Stimulated activated CD4-positive, alpha-beta T cell treated with anti-CD3 and anti-CD28 coated beads, TNF-alpha, amount 100 ng/mL, for 48 hours (primary cell): ENCODE measurements around the gene DDO.
"Not testable (repeated sequence)": the region's sequence is repeated elsewhere in the genome, so short reads cannot be mapped to it uniquely, and the experiment has no call there.

ENCODE experiments used
- DNase-seq, 3 donors: peaks; one replicate each; pipeline ENCODE4 v3.0.0-alpha.2; 2020; ENCODE audit warnings: low read depth in 3 of 3

The DDO gene

DNA sequence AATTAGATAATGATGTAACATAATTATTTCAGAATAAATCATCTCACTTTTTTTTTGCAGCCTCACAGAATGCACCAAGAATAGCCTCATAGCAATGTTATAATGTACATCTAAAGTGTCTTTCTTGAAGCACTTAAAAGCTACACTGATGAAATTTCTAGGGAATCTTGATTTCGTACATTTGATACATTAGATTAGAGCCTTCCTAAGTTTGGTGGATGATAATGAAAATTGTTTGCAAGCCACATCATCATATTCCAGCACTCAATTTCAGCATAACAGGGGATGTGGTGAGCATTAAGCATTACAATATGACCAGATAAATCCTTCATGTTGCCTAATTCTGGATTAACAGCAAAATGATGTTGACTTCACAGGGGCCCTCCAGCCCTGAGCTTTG lies 47.5 kb downstream of the DDO start:
- DNase-seq = no peak

- DNase-seq = no peak
Measured at GRCh38 chr6:110366975-110367374, 48.4 kb downstream of the DDO start.

DNA sequence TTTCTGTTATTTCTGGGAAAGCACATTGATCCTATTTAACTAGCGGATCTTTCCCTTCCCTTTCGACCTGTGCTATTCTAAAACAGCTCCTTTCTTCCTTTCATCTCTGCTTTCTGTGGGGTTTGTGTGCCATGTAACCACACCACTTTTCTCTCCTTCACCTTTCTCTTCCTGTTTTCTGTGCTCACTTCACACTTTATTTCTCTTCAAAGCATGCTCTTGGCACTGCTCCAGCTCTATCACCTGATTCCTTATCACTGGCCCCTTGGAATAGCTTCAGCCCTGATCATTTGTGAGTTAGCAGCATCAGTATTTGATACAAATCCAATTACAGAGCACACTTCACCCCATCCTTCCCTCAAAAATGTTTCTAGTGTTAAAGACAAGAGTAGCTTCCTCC lies 49.1 kb downstream of the DDO start:
- no peak for DNase-seq

DNA sequence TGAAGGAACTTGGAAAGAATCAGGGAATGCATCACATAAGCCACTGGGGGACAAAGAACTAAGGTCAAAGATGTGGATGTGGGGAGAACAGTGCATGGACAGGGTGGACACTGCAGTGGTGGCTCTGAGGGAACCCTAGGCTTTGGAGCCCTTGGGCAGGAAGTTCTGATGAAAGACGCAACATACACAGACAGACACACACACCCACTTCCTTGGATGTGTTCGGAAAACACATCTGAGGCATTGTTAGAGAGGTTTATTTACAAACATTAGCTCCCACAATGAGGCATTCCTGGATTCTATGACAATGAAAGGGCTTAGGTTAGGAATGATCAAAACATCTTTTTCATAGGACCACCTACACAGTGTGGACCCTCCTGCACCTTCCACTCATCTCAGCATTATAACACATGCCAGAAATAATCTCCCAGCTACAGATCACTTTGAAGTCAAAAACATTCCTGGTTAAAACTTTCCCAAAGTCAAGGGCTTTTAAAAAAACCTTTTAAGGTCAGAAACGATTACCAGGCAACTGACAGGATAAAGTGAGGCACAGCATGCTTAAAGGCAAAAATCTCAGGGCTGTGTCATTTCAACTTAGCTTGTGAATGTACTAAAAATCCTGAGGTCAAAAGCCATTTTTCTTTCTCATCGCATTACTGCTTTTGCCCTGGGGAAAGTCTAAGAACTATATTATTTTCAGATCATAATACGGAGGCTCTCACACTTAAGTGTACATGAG lies 50.8 kb downstream of the DDO start:
- no peak for DNase-seq

DNA sequence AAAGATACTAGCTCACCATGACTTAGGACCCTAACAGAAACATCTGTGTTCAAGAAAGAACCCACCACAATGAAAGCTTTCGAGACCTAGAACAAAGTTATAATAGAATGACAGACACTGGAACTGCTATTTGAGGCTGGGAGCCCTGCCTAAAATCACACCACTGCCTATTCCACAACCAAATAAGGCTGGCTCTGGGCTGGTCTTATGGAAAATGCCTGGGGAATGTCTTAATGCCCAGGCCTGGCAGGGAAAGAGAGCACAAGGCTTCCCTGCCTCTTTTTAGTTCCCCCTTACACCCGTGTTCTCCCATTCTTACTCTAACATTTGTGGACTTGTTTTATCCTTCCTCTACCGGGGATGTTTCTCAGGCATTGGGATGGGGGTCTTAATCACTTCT lies 51.6 kb downstream of the DDO start:
- no peak for DNase-seq

GRCh38 chr6:110360676-110361075 lies 54.7 kb downstream of the DDO start:
- no peak for DNase-seq

DNA sequence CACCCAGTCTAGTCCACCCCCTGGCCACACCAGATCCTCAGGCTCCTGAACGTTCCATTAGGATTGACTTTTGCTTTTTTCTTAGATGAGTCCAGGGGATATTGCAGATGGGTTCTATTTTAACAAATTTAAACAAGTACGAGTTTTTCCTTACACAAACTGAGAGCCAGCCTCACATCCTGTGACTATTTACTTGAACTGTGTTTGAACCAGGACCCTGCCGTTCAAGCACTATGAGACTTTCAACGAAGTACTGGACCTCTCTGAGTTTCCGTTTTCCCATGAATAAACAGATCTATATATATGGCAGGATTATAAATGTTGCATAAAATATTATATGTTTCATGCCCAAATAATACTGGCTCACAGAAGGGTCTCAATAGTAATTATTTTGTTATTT lies 55.8 kb downstream of the DDO start:
- DNase-seq = no peak

GRCh38 chr6:110358553-110359160 lies 56.7 kb downstream of the DDO start:
- no peak for DNase-seq

DNA sequence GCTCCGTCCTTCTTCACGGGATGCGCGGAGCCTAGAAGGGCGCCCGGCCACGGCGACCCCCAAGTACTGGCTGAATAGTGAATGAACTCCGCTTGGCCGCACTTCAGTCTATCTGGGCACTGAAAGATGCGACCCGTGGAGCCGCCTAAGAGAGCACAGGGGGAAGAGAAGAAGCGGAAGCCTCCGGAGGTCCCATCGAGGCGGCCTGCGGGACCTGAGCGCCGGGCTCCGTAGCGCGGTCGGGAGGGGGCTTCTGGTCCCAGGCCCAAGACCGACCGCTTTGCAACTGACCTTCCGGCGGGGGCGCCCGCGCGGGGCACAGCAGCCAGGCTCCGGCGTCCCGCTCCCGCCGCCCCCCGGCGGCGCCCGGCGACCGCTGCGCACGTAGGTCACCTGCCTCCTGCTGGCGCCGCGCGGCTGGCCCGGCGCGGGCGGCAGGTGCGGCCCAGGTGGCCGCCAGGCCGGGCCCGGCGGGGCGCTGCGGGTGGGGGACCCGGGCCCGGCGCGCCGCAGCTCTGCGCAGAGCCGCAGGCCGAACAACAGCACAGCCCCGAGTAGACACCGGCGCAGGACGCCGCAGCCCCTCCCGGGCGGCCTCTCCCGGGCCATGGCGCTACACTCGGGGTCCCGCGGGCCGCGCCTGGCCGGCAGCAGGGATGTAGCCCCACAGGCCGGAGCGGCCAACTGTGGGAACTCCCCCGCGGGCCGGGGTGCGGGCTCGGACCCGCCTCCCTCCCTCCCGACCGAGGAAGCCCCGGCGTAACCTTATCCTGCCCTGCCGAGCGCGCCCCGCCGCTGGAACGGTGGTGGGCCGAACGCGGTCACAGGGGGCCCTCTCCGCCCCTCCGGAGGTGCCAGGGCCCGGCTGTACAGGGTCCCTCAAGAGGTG lies 57.5 kb downstream of the DDO start, which contains the start of gene METTL24:
TSS of gene METTL24 (minus strand) at position 686 of the 889 bp plus-strand sequence. CDS start at position 609, 77 bp downstream.
- no peak for DNase-seq

DNA sequence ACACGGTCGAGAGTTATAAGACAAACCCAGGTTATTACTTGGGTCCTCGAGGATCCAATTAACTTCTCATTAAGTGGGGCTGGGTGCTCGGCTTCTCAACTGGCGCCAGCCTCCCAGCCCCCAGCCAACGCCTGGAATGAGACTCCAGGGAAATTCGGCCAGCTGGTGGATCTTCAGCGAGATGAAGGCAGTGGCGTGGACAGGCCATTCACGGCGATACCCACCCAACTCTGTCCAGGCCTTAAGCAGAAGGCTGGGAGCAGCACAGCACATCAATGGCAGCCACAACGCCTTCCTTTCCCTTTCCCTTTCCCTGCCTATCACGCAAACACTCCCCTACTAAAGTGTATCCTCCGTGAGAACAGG lies 58.1 kb downstream of the DDO start:
- DNase-seq = no peak

GRCh38 chr6:110356778-110357177 lies 58.6 kb downstream of the DDO start:
- DNase-seq = no peak

DNA sequence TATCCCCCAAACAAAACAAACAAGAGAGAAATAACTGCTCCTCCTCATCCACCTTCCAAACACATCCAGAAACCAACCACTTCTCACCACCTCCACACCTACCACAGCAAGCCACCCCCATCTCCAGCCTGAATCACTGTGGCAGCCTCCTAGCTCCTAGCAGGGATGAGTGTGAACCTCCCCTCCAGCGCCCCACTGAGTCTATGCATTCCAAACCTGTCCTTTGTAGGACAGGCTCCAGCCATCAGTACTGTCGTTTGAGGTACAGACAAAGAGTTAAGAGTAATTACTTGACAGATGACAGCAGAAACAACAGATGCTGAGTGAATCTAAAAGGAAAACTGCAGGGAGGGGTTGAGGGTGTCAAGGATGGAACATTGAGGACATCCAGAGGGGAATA lies 59.6 kb downstream of the DDO start:
- DNase-seq = no peak

DNA sequence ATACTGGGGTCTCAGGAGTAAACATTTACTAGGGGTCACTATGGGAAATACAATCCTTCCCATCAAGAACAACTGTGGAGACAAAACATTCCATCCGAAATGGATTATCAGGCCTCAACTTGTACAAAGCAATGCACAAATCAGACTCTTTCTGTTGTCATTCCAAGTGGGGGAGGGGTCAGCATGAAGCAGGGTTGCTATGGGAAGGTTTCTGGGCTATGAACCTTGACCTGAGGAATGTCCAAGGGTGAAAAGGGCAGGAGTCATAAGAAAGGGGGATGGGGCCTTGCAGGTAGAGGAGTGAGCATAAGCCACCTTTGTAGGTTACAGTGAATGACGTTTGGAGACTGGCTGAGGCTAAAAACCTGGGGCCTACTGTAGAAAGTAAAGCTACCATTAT lies 60.4 kb downstream of the DDO start:
- DNase-seq = no peak

DNA sequence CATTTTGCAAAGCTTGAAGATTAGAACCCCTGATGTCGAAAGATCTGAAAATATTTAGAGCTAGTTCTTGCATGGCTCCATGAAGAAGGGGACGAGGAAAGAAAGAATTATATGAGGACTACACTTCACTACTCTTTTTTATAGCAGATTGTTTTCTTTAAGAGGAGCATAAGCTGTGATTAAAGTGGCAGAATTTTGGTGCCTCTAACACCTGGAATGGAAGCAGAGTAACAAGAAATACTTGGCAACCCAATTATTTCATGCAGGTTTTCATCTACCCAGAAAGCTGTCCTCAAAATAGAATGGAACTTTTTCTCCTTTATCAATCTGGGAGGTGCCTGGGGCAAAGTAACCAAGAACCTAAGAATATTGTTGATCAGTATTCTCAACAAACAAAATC lies 61.2 kb downstream of the DDO start:
- DNase-seq = no peak

GRCh38 chr6:110353457-110354001 lies 61.8 kb downstream of the DDO start:
- DNase-seq = no peak

GRCh38 chr6:110352563-110353262 lies 62.7 kb downstream of the DDO start:
- DNase-seq = no peak

GRCh38 chr6:110351986-110352385 lies 63.4 kb downstream of the DDO start:
- no peak for DNase-seq

- DNase-seq = no peak
Measured at GRCh38 chr6:110351546-110351945, 63.8 kb downstream of the DDO start.

- not testable (repeated sequence) for DNase-seq
Measured at GRCh38 chr6:110350593-110350992, 64.8 kb downstream of the DDO start.

DNA sequence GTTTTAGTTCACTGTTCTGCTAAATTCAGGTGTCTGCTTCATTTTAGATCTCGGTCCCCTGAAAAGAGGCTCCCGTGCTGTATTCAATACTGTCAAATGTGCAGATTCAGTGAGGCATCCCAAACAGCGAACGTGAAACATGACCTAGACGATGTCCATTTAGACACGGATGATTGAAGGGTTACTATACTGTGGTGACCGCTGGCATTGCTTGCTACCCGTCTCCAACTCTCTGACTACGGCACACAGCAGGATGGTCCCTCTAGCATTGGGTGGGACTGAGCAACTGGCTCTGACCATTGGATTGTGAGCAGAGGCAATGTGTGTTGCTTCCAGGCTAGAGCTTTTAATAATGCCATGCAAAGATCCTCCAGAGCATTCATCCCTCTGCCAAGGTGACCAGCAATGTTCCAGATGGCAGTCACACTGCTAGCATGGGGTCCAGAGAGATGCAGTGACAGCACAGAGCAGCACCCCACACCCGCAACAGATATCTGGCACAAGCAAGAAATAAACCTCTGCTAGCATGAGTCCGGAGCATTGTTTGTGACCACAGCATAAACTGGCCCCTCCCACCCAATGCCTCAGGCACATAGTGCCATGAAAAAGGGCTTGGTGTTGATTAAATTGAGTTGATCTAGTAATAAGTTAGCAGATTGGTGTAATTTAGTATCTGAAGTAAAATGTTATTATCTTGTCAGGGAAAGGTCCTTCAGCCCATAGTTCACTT lies 66.2 kb downstream of the DDO start:
- no peak for DNase-seq

GRCh38 chr6:110345025-110345424 lies 70.3 kb downstream of the DDO start:
- no peak for DNase-seq
